HUES48 (cell line): ENCODE measurements around the gene TCIRG1.

Experiments used
- H3K27ac ChIP-seq: one replicate; pipeline ENCODE4 v1.7.0; 2013; ENCODE audit warnings: low read depth, low read length, inconsistent platforms
- H3K27me3 ChIP-seq: 2 replicates; pipeline ENCODE4 v1.6.1; 2013; ENCODE audit warnings: mild to moderate bottlenecking, low read length; ENCODE audit not compliant: control insufficient read depth, insufficient read depth
- H3K36me3 ChIP-seq: 2 replicates; pipeline ENCODE4 v1.6.1; 2013; ENCODE audit warnings: low read length; ENCODE audit not compliant: control insufficient read depth, insufficient read depth
- H3K4me1 ChIP-seq: 2 replicates; pipeline ENCODE4 v1.6.1; 2013; ENCODE audit warnings: mild to moderate bottlenecking, low read length; ENCODE audit not compliant: control insufficient read depth, insufficient read depth
- H3K4me3 ChIP-seq: 2 replicates; pipeline ENCODE4 v1.5.1; 2013; ENCODE audit warnings: mild to moderate bottlenecking, low read depth, low read length
- H3K9ac ChIP-seq: 2 replicates; pipeline ENCODE4 v1.6.1; 2013; ENCODE audit warnings: mild to moderate bottlenecking, low read depth, low read length, moderate library complexity
- H3K9me3 ChIP-seq: 2 replicates; pipeline ENCODE4 v1.6.1; 2013; ENCODE audit warnings: low read length; ENCODE audit not compliant: control insufficient read depth, insufficient read depth

The TCIRG1 gene

DNA sequence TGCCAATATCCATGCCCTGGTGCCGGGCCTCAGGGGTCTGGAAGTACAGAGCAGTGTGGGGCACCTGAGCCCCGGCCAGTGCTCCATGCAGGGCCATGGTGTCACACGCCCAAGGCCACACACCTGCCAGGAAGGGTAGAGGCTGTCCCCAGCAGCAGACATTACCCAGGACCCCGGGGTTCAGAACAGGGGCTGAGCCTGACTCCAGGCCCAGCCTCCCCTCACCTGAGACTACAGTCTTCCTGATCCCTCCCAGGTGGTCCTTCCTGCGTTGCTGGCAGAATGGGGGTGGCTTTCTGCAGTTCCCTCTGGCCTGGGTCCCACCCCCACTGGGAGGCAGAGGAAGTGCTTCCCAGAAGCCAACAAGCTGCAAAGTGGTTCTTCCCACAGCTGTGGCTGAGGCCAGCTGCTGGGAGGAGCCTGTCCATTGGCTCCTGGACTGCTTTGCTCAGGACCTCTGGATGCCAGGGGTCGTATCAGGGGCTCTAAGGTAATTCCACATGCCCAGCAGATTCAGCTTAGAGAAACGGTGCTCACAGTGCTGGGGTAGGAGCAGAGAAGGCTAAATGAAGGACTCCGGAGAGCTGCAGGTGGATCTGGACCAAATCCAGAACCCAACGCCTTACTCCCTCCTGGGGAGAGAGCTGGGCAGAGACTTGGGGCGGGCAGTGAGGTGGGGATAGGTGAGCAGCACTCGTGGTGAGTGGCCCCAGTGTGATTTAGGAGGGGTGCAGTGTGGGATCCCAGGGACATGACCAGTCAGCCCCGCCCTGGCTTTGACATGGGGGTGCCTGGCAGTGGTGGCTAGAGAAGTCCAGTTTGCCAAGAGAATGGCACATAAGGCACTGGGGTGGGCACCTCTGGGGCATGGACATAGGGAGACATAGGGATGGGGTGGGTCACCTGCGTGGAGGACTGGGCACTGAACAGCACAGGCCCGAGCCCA is 12.6 kb downstream of the TCIRG1 start:
- H3K9ac ChIP-seq: no peak overlapping the region
- no peak overlapping the region for H3K27ac ChIP-seq
- H3K4me1 ChIP-seq: no peaks in the 10 kb centered on the region
- peaks cover 17% of the 10 kb centered on the region for H3K36me3 ChIP-seq
- no peak overlapping the region for H3K4me3 ChIP-seq
- H3K27me3 ChIP-seq: no peaks in the 10 kb centered on the region
- H3K9me3 ChIP-seq: no peaks in the 10 kb centered on the region

GRCh38 chr11:68052137-68052873 is 13.5 kb downstream of the TCIRG1 start:
- no peak overlapping the region for H3K27ac ChIP-seq

GRCh38 chr11:68053117-68053516 is 14.3 kb downstream of the TCIRG1 start:
- H3K4me3 ChIP-seq: no peak overlapping the region
- H3K4me1 ChIP-seq: no peaks in the 10 kb centered on the region
- no peaks in the 10 kb centered on the region for H3K27me3 ChIP-seq
- H3K27ac ChIP-seq: no peak overlapping the region
- H3K36me3 ChIP-seq: peaks cover 20% of the 10 kb centered on the region
- H3K9ac ChIP-seq: no peak overlapping the region
- H3K9me3 ChIP-seq: no peaks in the 10 kb centered on the region

More at GRCh38 chr11:68052137-68052873, 13.5 kb downstream of the TCIRG1 start:
- H3K9ac ChIP-seq: no peak overlapping the region
- no peaks in the 10 kb centered on the region for H3K27me3 ChIP-seq
- H3K36me3 ChIP-seq: peaks cover 17% of the 10 kb centered on the region
- no peaks in the 10 kb centered on the region for H3K4me1 ChIP-seq
- H3K9me3 ChIP-seq: no peaks in the 10 kb centered on the region
- no peak overlapping the region for H3K4me3 ChIP-seq

DNA sequence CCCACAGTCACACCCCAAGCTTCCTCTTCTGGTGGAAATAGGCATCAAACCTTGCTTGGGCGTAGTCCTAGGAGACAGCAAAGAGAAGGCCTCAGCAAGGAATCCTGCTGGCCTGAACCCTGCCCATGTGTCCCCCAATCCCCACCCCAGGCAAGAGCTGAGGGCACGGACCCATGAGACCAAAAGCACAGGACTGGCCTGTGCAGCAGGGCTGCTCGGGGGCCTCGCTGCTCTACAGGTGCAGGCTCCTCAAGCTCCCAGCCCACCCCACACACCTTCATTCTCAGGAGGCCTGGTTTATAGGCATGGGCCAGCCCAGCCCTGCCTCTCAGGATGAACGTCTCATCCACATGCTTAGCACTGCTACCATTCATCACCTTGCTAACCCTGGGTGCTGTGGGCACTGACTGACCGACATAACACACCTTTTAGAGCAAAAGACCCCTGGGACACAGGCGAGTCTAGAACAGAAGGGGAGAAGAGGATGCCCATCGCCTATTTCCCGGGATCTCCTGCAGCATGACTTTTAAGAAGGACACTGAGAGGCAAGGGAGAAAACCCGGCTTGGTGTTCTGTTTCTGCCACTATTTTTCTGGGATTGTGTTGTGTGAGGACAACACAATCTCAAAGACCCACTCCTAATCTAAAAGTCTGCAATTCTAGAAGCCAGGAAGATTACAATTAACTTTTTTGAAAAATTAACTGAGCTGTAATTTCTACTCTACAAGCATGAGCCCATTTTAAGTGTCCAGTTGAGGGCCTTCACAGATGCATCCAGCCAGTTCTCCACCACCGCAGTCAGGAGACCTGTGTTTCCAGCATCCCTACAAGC is 15.4 kb downstream of the TCIRG1 start:
- Histone ChIP-seq H3K27ac (no peak overlapping the region), H3K9ac (no peak overlapping the region), H3K4me3 (no peak overlapping the region), H3K27me3 (no peaks in the 10 kb centered on the region), H3K9me3 (no peaks in the 10 kb centered on the region), H3K36me3 (peaks cover 28% of the 10 kb centered on the region), H3K4me1 (no peaks in the 10 kb centered on the region)

GRCh38 chr11:68056317-68057285 is 17.8 kb downstream of the TCIRG1 start:
- peaks cover 46% of the 10 kb centered on the region for H3K36me3 ChIP-seq
- no peaks in the 10 kb centered on the region for H3K4me1 ChIP-seq
- H3K9ac ChIP-seq: no peak overlapping the region
- H3K9me3 ChIP-seq: no peaks in the 10 kb centered on the region
- H3K27me3 ChIP-seq: no peaks in the 10 kb centered on the region
- no peak overlapping the region for H3K27ac ChIP-seq
- H3K4me3 ChIP-seq: no peak overlapping the region

DNA sequence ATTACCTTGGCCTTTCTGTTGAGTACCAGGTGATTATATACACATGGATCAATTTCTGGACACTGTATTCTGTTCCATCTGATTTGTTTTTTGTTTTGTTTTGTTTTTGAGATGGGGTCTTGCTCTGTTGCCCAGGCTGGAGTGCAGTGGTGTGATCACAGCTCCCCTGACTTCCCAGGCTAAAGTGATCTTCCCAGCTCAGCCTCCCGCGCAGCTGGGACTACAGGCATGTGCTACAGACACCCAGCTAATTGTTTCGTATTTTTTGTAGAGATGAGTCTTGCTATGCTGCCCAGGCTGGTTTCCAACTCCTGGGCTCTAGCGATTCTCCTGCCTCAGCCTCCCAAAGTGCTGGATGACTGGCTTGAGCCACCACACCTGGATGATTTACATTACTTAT is 19.0 kb downstream of the TCIRG1 start:
- Histone ChIP-seq H3K4me3 (no peak overlapping the region), H3K9ac (no peak overlapping the region), H3K36me3 (peaks cover 58% of the 10 kb centered on the region), H3K27me3 (no peaks in the 10 kb centered on the region), H3K4me1 (no peaks in the 10 kb centered on the region), H3K27ac (no peak overlapping the region), H3K9me3 (no peaks in the 10 kb centered on the region)

DNA sequence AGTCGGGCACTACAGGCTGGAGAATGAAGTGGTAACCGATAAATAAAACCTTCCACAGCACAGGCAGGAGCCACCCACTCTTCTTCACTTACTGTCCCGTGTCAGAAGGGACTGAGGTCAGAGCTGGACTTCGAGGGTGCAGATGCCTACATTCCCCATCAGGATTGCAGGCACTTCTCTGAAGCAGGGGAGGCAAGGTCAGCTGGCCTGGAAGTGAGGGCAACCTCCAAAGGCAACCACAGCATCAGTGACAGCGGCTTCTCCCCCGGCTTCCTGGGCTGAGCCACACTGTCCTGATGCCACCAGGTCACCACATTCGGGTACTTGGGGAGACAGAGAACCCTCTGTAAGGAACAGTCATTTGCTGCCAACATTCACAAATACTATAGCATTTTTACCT is 22.7 kb downstream of the TCIRG1 start:
- H3K9ac ChIP-seq: no peak overlapping the region
- H3K36me3 ChIP-seq: peaks cover 81% of the 10 kb centered on the region
- no peak overlapping the region for H3K4me3 ChIP-seq
- no peaks in the 10 kb centered on the region for H3K4me1 ChIP-seq
- no peak overlapping the region for H3K27ac ChIP-seq
- H3K9me3 ChIP-seq: no peaks in the 10 kb centered on the region
- no peaks in the 10 kb centered on the region for H3K27me3 ChIP-seq

- no peaks in the 10 kb centered on the region for H3K9me3 ChIP-seq
- no peak overlapping the region for H3K27ac ChIP-seq
- H3K27me3 ChIP-seq: no peaks in the 10 kb centered on the region
- peaks cover 93% of the 10 kb centered on the region for H3K36me3 ChIP-seq
- no peak overlapping the region for H3K9ac ChIP-seq
- no peaks in the 10 kb centered on the region for H3K4me1 ChIP-seq
- no peak overlapping the region for H3K4me3 ChIP-seq
These were observed 26.1 kb downstream of the TCIRG1 start for GRCh38 chr11:68064926-68065325.

DNA sequence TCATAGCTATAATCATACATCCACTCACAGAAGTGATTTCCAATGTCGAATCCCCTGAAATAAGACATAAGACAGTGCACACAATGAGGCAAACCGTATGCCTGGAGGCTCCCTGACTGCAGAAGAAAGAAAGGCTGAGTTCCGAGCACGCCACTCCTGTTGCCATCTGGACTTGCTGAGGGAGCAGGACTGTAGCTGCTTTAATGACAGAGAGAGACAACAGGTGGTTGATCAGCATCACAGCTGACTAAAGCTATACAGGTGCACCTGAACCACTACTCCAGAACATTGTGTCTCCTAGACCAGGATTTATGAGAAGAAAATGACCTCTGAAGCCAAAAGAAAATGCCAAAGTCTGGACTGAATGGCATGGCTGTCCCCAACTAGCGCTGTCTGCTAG is 27.0 kb downstream of the TCIRG1 start:
- Histone ChIP-seq H3K4me1 (no peaks in the 10 kb centered on the region), H3K9ac (no peak overlapping the region), H3K27ac (no peak overlapping the region), H3K36me3 (peaks cover 96% of the 10 kb centered on the region), H3K4me3 (no peak overlapping the region), H3K27me3 (no peaks in the 10 kb centered on the region), H3K9me3 (no peaks in the 10 kb centered on the region)

DNA sequence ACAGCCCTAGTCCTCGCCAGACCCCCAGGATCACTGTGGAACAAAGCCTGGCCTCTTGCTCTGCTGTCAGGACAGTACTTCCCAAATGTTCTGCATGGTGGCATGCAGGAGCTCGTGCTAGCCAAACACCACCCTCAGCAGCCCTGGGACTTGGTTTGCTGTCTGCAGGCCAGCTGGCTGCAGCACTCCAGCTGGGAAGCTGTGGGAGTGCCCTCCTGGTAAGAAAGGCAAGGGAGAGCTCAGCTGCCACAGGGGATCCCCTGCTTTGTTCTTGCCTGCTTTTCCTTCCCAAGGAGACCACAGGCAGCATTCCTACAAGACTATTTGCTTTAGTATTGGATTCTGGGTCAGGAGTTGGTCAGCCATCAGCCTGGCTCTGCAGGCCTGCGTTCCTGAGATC is 27.9 kb downstream of the TCIRG1 start:
- H3K9ac ChIP-seq: no peak overlapping the region
- H3K4me3 ChIP-seq: no peak overlapping the region
- H3K4me1 ChIP-seq: no peaks in the 10 kb centered on the region
- peak overlapping the region; percentile 44 for H3K27ac ChIP-seq
- no peaks in the 10 kb centered on the region for H3K27me3 ChIP-seq
- H3K9me3 ChIP-seq: no peaks in the 10 kb centered on the region
- H3K36me3 ChIP-seq: peaks cover 99% of the 10 kb centered on the region
